ENCODE results near the gene PPM1E. TPM values are rescaled to one million over a fixed set of nuclear protein-coding genes. Genes with fewer than 3 reads are reported as not detected.

The PPM1E gene
- total and polyA plus RNA-seq, 2 of the 8 experiments (the other 6 are each of a cell fraction or from before 2014, with no cell fraction given): 5.0 to 10.4 TPM

DNA sequence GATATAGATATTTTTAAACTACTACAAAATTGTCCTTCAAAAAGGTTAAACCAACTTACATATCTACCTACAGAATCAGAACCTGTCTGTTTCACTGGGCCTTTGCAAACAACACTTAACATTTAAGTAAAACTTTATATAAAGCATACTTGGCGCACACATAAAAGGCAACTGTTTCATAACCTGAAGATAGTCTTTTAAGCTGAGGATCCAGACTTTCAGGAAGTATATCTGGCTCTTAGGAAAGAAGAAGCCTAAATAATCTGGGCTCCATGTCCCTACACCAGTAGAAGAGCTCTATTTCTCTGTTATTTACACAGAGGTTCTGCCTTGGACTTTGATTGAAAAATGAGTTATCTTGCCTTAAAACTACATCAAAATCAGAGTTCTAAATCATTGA lies 275.2 kb downstream of the PPM1E start:
- ChIA-PET CTCF (ENCODE audit: partially characterized antibody) (interaction anchor here (0.6 to 1.0 kb wide), 3 partner anchors 27 to 280 kb away, joined by 3 read pairs; no protein-coding TSS in a partner anchor), POLR2A (ENCODE audit: partially characterized antibody) (no interaction called here)
- no peak overlapping the region for H4K5ac ChIP-seq (ENCODE audit: insufficient read length, low read depth, low read length)
- H2BK12ac ChIP-seq (ENCODE audit: low read depth, low read length): no peak overlapping the region
- DNase-seq (ENCODE audit: low read depth in 1 of 2, low spot score in 2 of 2) (no peak), FAIRE-seq (no peak)
- no peaks in the 10 kb centered on the region for H3K79me2 ChIP-seq (ENCODE audit: control insufficient read depth in 1 of 2, insufficient read depth in 2 of 2, low read length in 2 of 2)
- H2BK20ac ChIP-seq (ENCODE audit: low read length): no peak overlapping the region
- H4K20me1 ChIP-seq (replicated peaks in 1 of 2; ENCODE audit: control insufficient read depth in 1 of 2, insufficient read depth in 2 of 2, low read length in 2 of 2): no peaks in the 10 kb centered on the region
- H3K4me1 ChIP-seq (replicated peaks in 1 of 4; ENCODE audit: control insufficient read depth in 3 of 4, insufficient read depth in 4 of 4, low read length in 3 of 4): no peaks in the 10 kb centered on the region
- no peak overlapping the region for H2AK5ac ChIP-seq (ENCODE audit: low read depth, low read length)
- no peak overlapping the region for H2AFZ ChIP-seq (ENCODE audit: low read length)
- H3K23ac ChIP-seq (ENCODE audit: insufficient read length): no peak overlapping the region
- H3K4me3 ChIP-seq (ENCODE audit: extremely low read depth in 1 of 4, insufficient read depth in 2 of 4, low read depth in 3 of 4, low read length in 4 of 4): no peak overlapping the region
- no peaks in the 10 kb centered on the region for H3K9me3 ChIP-seq (ENCODE audit: insufficient read depth in 2 of 2, low read depth in 1 of 2, low read length in 1 of 2)
- H3K23me2 ChIP-seq (ENCODE audit: low read depth, low read length): no peaks in the 10 kb centered on the region
- no peak overlapping the region for H3K4ac ChIP-seq (replicated peaks; ENCODE audit: insufficient read length, low read depth, low read length)
- no peak overlapping the region for H4K8ac ChIP-seq (ENCODE audit: extremely low read depth, insufficient read depth, low read length)
- no peak overlapping the region for H3K4me2 ChIP-seq (ENCODE audit: insufficient read depth in 1 of 2, low read depth in 2 of 2, low read length in 2 of 2)
- no peak overlapping the region for H2BK120ac ChIP-seq (replicated peaks; ENCODE audit: low read depth, low read length)
- no peak overlapping the region for H2BK15ac ChIP-seq (ENCODE audit: low read length)
- peaks cover 3 to 21% (median 9%) of the 10 kb centered on the region in 4 experiments; a peak in 6 of 8 replicates for H3K36me3 ChIP-seq (ENCODE audit: control insufficient read depth in 2 of 4, insufficient read depth in 4 of 4, low read length in 3 of 4)
- no peak overlapping the region for H3K9ac ChIP-seq (replicated peaks in 1 of 4; ENCODE audit: extremely low read depth in 1 of 4, low read depth in 3 of 4, low read length in 3 of 4)
- H2BK5ac ChIP-seq (ENCODE audit: low read depth, low read length): no peak overlapping the region
- 96% methylated on average over 1 of the region's 1 CpG; no CpG with 5 or more reads in 1 of the 2 experiments for WGBS, 2 experiments (ENCODE audit: extremely low coverage in 1 of 2, insufficient coverage in 1 of 2, insufficient read length in 1 of 2, insufficient replicate concordance in 2 of 2, low coverage in 1 of 2, low lambda C conversion rate in 2 of 2, missing lambda C conversion rate in 1 of 2)
- H3K27ac ChIP-seq (ENCODE audit: low read depth, low read length): no peak overlapping the region
- no peaks in the 10 kb centered on the region; the same call in 1 of the 2 replicates for H3K79me1 ChIP-seq (ENCODE audit: low read depth, low read length)
- no peak overlapping the region for H3K18ac ChIP-seq (ENCODE audit: extremely low read depth, low read length)
- H4K91ac ChIP-seq (replicated peaks; ENCODE audit: insufficient read length, low read length): no peak overlapping the region
- no peak overlapping the region for H3K56ac ChIP-seq (replicated peaks; ENCODE audit: insufficient read length, low read depth, low read length)
- H3K14ac ChIP-seq (ENCODE audit: insufficient read length): no peak overlapping the region
- H3K27me3 ChIP-seq (replicated peaks in 1 of 4; ENCODE audit: control insufficient read depth in 3 of 4, extremely low read depth in 1 of 4, insufficient read depth in 3 of 4, low read length in 3 of 4): no peaks in the 10 kb centered on the region
- no peak for TF ChIP-seq CREB1 (IDR thresholded peaks at IDR 0.05)
- TF ChIP-seq CHD1 (IDR thresholded peaks at IDR 0.05; ENCODE audit: low read depth, low read length): no peak
- TF ChIP-seq ZNF274 (IDR thresholded peaks at IDR 0.05; ENCODE audit: borderline replicate concordance, extremely low read depth, low read length): no peak
- no peak for TF ChIP-seq EP300 (IDR thresholded peaks at IDR 0.05; ENCODE audit: borderline replicate concordance in 1 of 2, low read depth in 2 of 2, low read length in 2 of 2)
- TF ChIP-seq NRF1 (IDR thresholded peaks at IDR 0.05; ENCODE audit: low read depth, low read length): no peak
- no peak for TF ChIP-seq KDM1A (IDR thresholded peaks at IDR 0.05; ENCODE audit: borderline replicate concordance, low read length)
- TF ChIP-seq GABPA (IDR thresholded peaks at IDR 0.05; ENCODE audit: borderline replicate concordance, insufficient read depth, low read length): no peak
- no peak for TF ChIP-seq KDM5A (IDR thresholded peaks at IDR 0.05; ENCODE audit: low read length)
- TF ChIP-seq SIX5 (IDR thresholded peaks at IDR 0.05; ENCODE audit: low read depth, low read length): no peak
- no peak for TF ChIP-seq SP1 (IDR thresholded peaks at IDR 0.05; ENCODE audit: low read depth, low read length)
- no peak for TF ChIP-seq JUND (IDR thresholded peaks at IDR 0.05; ENCODE audit: low read length)
- no peak for TF ChIP-seq CEBPB (IDR thresholded peaks at IDR 0.05; ENCODE audit: low read depth, low read length)
- TF ChIP-seq SP4 (IDR thresholded peaks at IDR 0.05; ENCODE audit: low read length): no peak
- no peak for TF ChIP-seq RBBP5 (IDR thresholded peaks at IDR 0.05; ENCODE audit: borderline replicate concordance, low read depth, low read length)

Data from H1 (cell line).